Cardiac ventricle fibroblast (primary cell): ENCODE measurements around the gene CT45A2. TPM values are rescaled to one million over a fixed set of nuclear protein-coding genes. Genes with fewer than 3 reads are reported as not detected.

Source experiments
- total RNA-seq: library from RNA; depleted of rRNA; stranded (reverse); fragments of >200 nt; gene quantifications from 2 replicates; pipeline ENCODE4 v1.2.3, GENCODE V29; 2015

CT45A2 gene
- total RNA-seq = not detected in 2 replicates

GRCh38 chrX:135819912-135820311 lies at the start of gene CT45A2:
TSS of gene CT45A2 (minus strand) at chrX:135820012. CDS start at chrX:135816265, 3,747 bp downstream.

GRCh38 chrX:135854438-135854837 lies 34.6 kb upstream of the CT45A2 start, which contains the start of gene CT45A8:
TSS of gene CT45A8 (minus strand) at chrX:135854538. CDS start at chrX:135850783, 3,755 bp downstream.

GRCh38 chrX:135837180-135837579 lies 17.4 kb upstream of the CT45A2 start, which contains the start of gene CT45A7:
TSS of gene CT45A7 (minus strand) at chrX:135837280. CDS start at chrX:135833533, 3,747 bp downstream.

GRCh38 chrX:135802687-135803086 lies 17.1 kb downstream of the CT45A2 start, which contains the start of gene CT45A6:
TSS of gene CT45A6 (minus strand) at chrX:135802787. CDS start at chrX:135798993, 3,794 bp downstream.

GRCh38 chrX:135785403-135785802 lies 34.4 kb downstream of the CT45A2 start, which contains the start of gene CT45A5:
TSS of gene CT45A5 (minus strand) at chrX:135785503. CDS start at chrX:135781729, 3,774 bp downstream.

GRCh38 chrX:135768091-135768490 lies 51.7 kb downstream of the CT45A2 start, which contains the start of gene CT45A3:
TSS of gene CT45A3 (minus strand) at chrX:135768191. CDS start at chrX:135764444, 3,747 bp downstream.

Other genes starting within 250 kb of the CT45A2 start
- gene CT45A1, start 106.4 kb downstream of the CT45A2 start, total RNA-seq = not detected in 2 replicates
- gene CT45A3, start 51.8 kb downstream of the CT45A2 start, total RNA-seq = not detected in 2 replicates
- not detected in 2 replicates for gene CT45A5, start 34.5 kb downstream of the CT45A2 start, total RNA-seq
- not detected in 2 replicates for gene CT45A6, start 17.2 kb downstream of the CT45A2 start, total RNA-seq
- gene CT45A7, start 17.3 kb upstream of the CT45A2 start, total RNA-seq = not detected in 2 replicates
- gene CT45A8, start 34.5 kb upstream of the CT45A2 start, total RNA-seq = not detected in 2 replicates
- gene CT45A9, start 51.8 kb upstream of the CT45A2 start, total RNA-seq = not detected in 2 replicates
- not detected in 2 replicates for gene CT45A10, start 73.4 kb upstream of the CT45A2 start, total RNA-seq
- not detected in 2 replicates for gene SAGE1, start 73.7 kb upstream of the CT45A2 start, total RNA-seq
- gene MMGT1, start 154.0 kb upstream of the CT45A2 start, total RNA-seq = 16.2 and 19.1 TPM in 2 replicates
- 9.4 and 10.0 TPM in 2 replicates for gene SLC9A6, start 165.4 kb upstream of the CT45A2 start, total RNA-seq